Amniotic epithelial cell (primary cell): ENCODE data around the gene AKAP13.

ENCODE experiments used
- DNase-seq: peaks from one replicate; pipeline ENCODE4 v3.0.0-alpha.2; 2010; ENCODE audit warnings: low read depth

Gene AKAP13

GRCh38 chr15:85598718-85599398, 218.5 kb downstream of the AKAP13 start:
- no peak for DNase-seq

GRCh38 chr15:85600001-85600400, 219.6 kb downstream of the AKAP13 start:
- DNase-seq = no peak

- no peak for DNase-seq
Observed at GRCh38 chr15:85603160-85603559, 222.8 kb downstream of the AKAP13 start.

- DNase-seq = no peak
Observed at GRCh38 chr15:85603703-85604102, 223.3 kb downstream of the AKAP13 start.

GRCh38 chr15:85604194-85604593, 223.8 kb downstream of the AKAP13 start:
- no peak for DNase-seq

GRCh38 chr15:85606738-85607137, 226.3 kb downstream of the AKAP13 start:
- no peak for DNase-seq

- no peak for DNase-seq
Observed at GRCh38 chr15:85607141-85607806, 226.9 kb downstream of the AKAP13 start.

- peak; percentile 61 for DNase-seq
Observed at GRCh38 chr15:85607842-85608241, 227.4 kb downstream of the AKAP13 start.

GRCh38 chr15:85609492-85609891, 229.1 kb downstream of the AKAP13 start:
- no peak for DNase-seq

GRCh38 chr15:85611361-85611760, 231.0 kb downstream of the AKAP13 start:
- DNase-seq = no peak

- no peak for DNase-seq
Observed at GRCh38 chr15:85614059-85614458, 233.7 kb downstream of the AKAP13 start.

GRCh38 chr15:85615930-85616329, 235.5 kb downstream of the AKAP13 start:
- DNase-seq = peak; percentile 43

GRCh38 chr15:85616549-85617110, 236.2 kb downstream of the AKAP13 start:
- DNase-seq = no peak

- DNase-seq = no peak
Observed at GRCh38 chr15:85618228-85618505, 237.8 kb downstream of the AKAP13 start.

- DNase-seq = peak; percentile 99
Observed at GRCh38 chr15:85618956-85619491, 238.6 kb downstream of the AKAP13 start.

GRCh38 chr15:85619992-85620689, 239.7 kb downstream of the AKAP13 start:
- DNase-seq = no peak

GRCh38 chr15:85620690-85621049, 240.3 kb downstream of the AKAP13 start:
- DNase-seq = peak; percentile 62

GRCh38 chr15:85621094-85621493, 240.7 kb downstream of the AKAP13 start:
- no peak for DNase-seq

GRCh38 chr15:85622221-85622831, 241.9 kb downstream of the AKAP13 start:
- peak; percentile 79 for DNase-seq

- DNase-seq = peak; percentile 41
Observed at GRCh38 chr15:85623315-85624049, 243.1 kb downstream of the AKAP13 start.

GRCh38 chr15:85624291-85624801, 243.9 kb downstream of the AKAP13 start:
- no peak for DNase-seq
